IMR-90 (cell line): ENCODE results near the gene ATXN10. TPM values are rescaled to one million over a fixed set of nuclear protein-coding genes. Genes with fewer than 3 reads are reported as not detected.

Source experiments
- ATAC-seq: fragments of 200-7000 bp; cut with Tn5 transposase; 2 replicates; pipeline ENCODE4 v1.9.1; 2020; ENCODE audit warnings: low read depth, mild to moderate bottlenecking, moderate library complexity
- BruUV-seq: library from RNA; stranded (reverse); fragments of 400-500 nt; replicated peaks from 2 replicates; lab custom pipeline; 2021; lab: Mats Ljungman, UMichigan
- CTCF ChIA-PET: fragments of 300-600 bp; formaldehyde crosslinking; extraction: SDS; loops from one replicate; lab custom pipeline; 2021; ENCODE audit warnings: antibody characterized with exemption; lab: Yijun Ruan, JAX
- POLR2A ChIA-PET: fragments of 300-600 bp; sonication (Branson Sonifier 250); formaldehyde crosslinking; loops from one replicate; lab custom pipeline; 2022; ENCODE audit warnings: antibody characterized with exemption; ENCODE audit not compliant: unreplicated experiment; lab: Charles Lee
- DNase-seq: peaks from one replicate; pipeline ENCODE4 v3.0.0; 2013
- H2AFZ ChIP-seq: replicated peaks from 2 replicates; pipeline ENCODE3; 2013; ENCODE audit warnings: low read length, mild to moderate bottlenecking; ENCODE audit not compliant: poor library complexity
- H2AK5ac ChIP-seq: 2 replicates; pipeline ENCODE4 v1.6.1; 2013; ENCODE audit warnings: low read depth, low read length, inconsistent platforms
- H2AK9ac ChIP-seq: replicated peaks from 2 replicates; pipeline ENCODE3; 2013; ENCODE audit warnings: mild to moderate bottlenecking, low read depth, low read length, moderate library complexity; ENCODE audit not compliant: poor library complexity
- H2BK120ac ChIP-seq: 2 replicates; pipeline ENCODE4 v1.6.1; 2013; ENCODE audit warnings: low read depth, low read length, inconsistent platforms
- H2BK15ac ChIP-seq: 3 replicates; pipeline ENCODE4 v1.6.1; 2013; ENCODE audit warnings: low read depth, low read length, inconsistent platforms
- H2BK20ac ChIP-seq: 2 replicates; pipeline ENCODE4 v1.6.1; 2013; ENCODE audit warnings: low read depth, mild to moderate bottlenecking, inconsistent platforms, low read length, moderate library complexity
- H2BK5ac ChIP-seq: 2 replicates; pipeline ENCODE4 v1.6.1; 2013; ENCODE audit warnings: mild to moderate bottlenecking, low read depth, low read length, inconsistent platforms; ENCODE audit not compliant: poor library complexity, severe bottlenecking
- H3K14ac ChIP-seq: replicated peaks from 2 replicates; pipeline ENCODE4 v1.6.1; 2013; ENCODE audit warnings: low read depth, low read length, inconsistent platforms
- H3K18ac ChIP-seq: 2 replicates; pipeline ENCODE4 v1.6.1; 2013; ENCODE audit warnings: low read depth, low read length, control low read depth
- H3K23ac ChIP-seq: 2 replicates; pipeline ENCODE4 v1.6.1; 2013; ENCODE audit warnings: low read depth, low read length, inconsistent platforms
- H3K27ac ChIP-seq: 2 replicates; pipeline ENCODE4 v1.5.1; 2013; ENCODE audit warnings: mild to moderate bottlenecking, control low read depth, low read length; ENCODE audit not compliant: insufficient read depth
- H3K27me3 ChIP-seq: 2 replicates; pipeline ENCODE4 v1.6.1; 2013; ENCODE audit warnings: low read length; ENCODE audit not compliant: control insufficient read depth, insufficient read depth
- H3K36me3 ChIP-seq: 2 replicates; pipeline ENCODE4 v1.6.1; 2013; ENCODE audit warnings: low read length, mixed read lengths; ENCODE audit not compliant: control insufficient read depth, insufficient read depth
- H3K4ac ChIP-seq: 2 replicates; pipeline ENCODE4 v1.6.1; 2013; ENCODE audit warnings: low read depth, low read length, inconsistent platforms
- H3K4me1 ChIP-seq: 2 replicates; pipeline ENCODE4 v1.6.1; 2013; ENCODE audit warnings: low read length, mixed read lengths; ENCODE audit not compliant: control insufficient read depth, insufficient read depth
- H3K4me2 ChIP-seq: 2 replicates; pipeline ENCODE4 v1.6.1; 2013; ENCODE audit warnings: low read depth, mild to moderate bottlenecking, control low read depth, low read length, moderate library complexity
- H3K4me3 ChIP-seq: 2 replicates; pipeline ENCODE4 v1.5.1; 2013; ENCODE audit warnings: low read depth, mild to moderate bottlenecking, control low read depth, low read length, moderate library complexity; ENCODE audit not compliant: insufficient read depth
- H3K56ac ChIP-seq: 2 replicates; pipeline ENCODE4 v1.6.1; 2013; ENCODE audit warnings: low read length, inconsistent platforms; ENCODE audit not compliant: insufficient read depth; ENCODE audit errors: extremely low read depth
- H3K79me1 ChIP-seq, 2 experiments: 2 replicates each; pipeline ENCODE4 v1.6.1; 2013; ENCODE audit warnings: low read length in 2 of 2, inconsistent platforms in 1 of 2, low read depth in 1 of 2
- H3K9ac ChIP-seq: 2 replicates; pipeline ENCODE4 v1.6.1; 2013; ENCODE audit warnings: low read depth, low read length, control low read depth
- H3K9me1 ChIP-seq: 2 replicates; pipeline ENCODE4 v1.6.1; 2013; ENCODE audit warnings: low read length, inconsistent platforms; ENCODE audit not compliant: insufficient read depth
- H3K9me3 ChIP-seq: 2 replicates; pipeline ENCODE4 v1.6.1; 2013; ENCODE audit warnings: low read length; ENCODE audit not compliant: control insufficient read depth, insufficient read depth
- H4K20me1 ChIP-seq: 2 replicates; pipeline ENCODE4 v1.6.1; 2013; ENCODE audit warnings: low read length, inconsistent platforms; ENCODE audit not compliant: insufficient read depth
- H4K5ac ChIP-seq: 2 replicates; pipeline ENCODE4 v1.6.1; 2013; ENCODE audit warnings: mild to moderate bottlenecking, low read depth, low read length, control low read depth
- H4K8ac ChIP-seq, 2 experiments: 2 replicates each; pipeline ENCODE4 v1.6.1; 2013; ENCODE audit warnings: low read depth in 2 of 2, low read length in 2 of 2, control low read depth in 1 of 2, inconsistent platforms in 1 of 2
- H4K91ac ChIP-seq: 2 replicates; pipeline ENCODE4 v1.6.1; 2013; ENCODE audit warnings: low read depth, low read length, inconsistent platforms; ENCODE audit not compliant: insufficient read depth
- BHLHE40 ChIP-seq: fragments of 150-350 bp; IDR thresholded peaks from 2 replicates; pipeline ENCODE4 v1.6.1; 2016; ENCODE audit warnings: mild to moderate bottlenecking, low read depth, low read length
- CHD1 ChIP-seq: IDR thresholded peaks from 2 replicates; pipeline ENCODE4 v1.6.1; 2012; ENCODE audit warnings: low read depth, low read length, improper control_type of control experiment
- MAFK ChIP-seq: IDR thresholded peaks from 2 replicates; pipeline ENCODE4 v1.6.1; 2012; ENCODE audit warnings: low read depth, low read length, improper control_type of control experiment
- MAZ ChIP-seq: IDR thresholded peaks from 2 replicates; pipeline ENCODE4 v1.6.1; 2012; ENCODE audit warnings: low read depth, mild to moderate bottlenecking, low read length, improper control_type of control experiment, moderate library complexity, borderline replicate concordance
- POLR2A ChIP-seq: IDR thresholded peaks from 2 replicates; pipeline ENCODE4 v1.6.1; 2012; ENCODE audit warnings: mild to moderate bottlenecking, low read depth, low read length
- RAD21 ChIP-seq: IDR thresholded peaks from 2 replicates; pipeline ENCODE4 v1.6.1; 2012; ENCODE audit warnings: low read length, improper control_type of control experiment
- WGBS, 2 experiments: methylation state at CpG; one replicate each; pipeline versions ENCODE4 v1.1.5 to v1.1.7; 2013; ENCODE audit warnings: missing lambda C conversion rate in 2 of 2; ENCODE audit not compliant: insufficient read length in 1 of 2; ENCODE audit errors: extremely low coverage in 2 of 2; 5-methylcytosine and 5-hydroxymethylcytosine counted together
- dilution Hi-C: fragments of 300-500 bp; cut with HindIII; formaldehyde crosslinking; loops from one replicate; pipeline ENCODE4 v1.14.3; 2018; ENCODE audit warnings: low sequenced_read_pairs; ENCODE audit not compliant: unreplicated experiment
- in situ Hi-C: fragments of 300-500 bp; cut with MboI; formaldehyde crosslinking; loops from 3 replicates; pipeline ENCODE4 v1.14.3; 2019; ENCODE audit warnings: low sequenced_read_pairs, inconsistent platforms, mixed read lengths
- intact Hi-C: fragments of 100-400 bp; cut with micrococcal nuclease; formaldehyde crosslinking; loops from 2 replicates; pipeline ENCODE4 v1.10.0; 2022
- polyA plus RNA-seq, 3 experiments: library from polyadenylated mRNA; depleted of rRNA; stranded (reverse); fragments of >200 nt; gene quantifications; 2 replicates each; pipeline ENCODE4 v1.2.3, GENCODE V29; 2012; ENCODE audit warnings: low replicate concordance in 1 of 3
- total RNA-seq: library from RNA; depleted of rRNA; stranded (reverse); fragments of >200 nt; gene quantifications from 2 replicates; pipeline ENCODE4 v1.2.3, GENCODE V29; 2012

Gene ATXN10
- total and polyA plus RNA-seq, 2 of the 4 experiments (the other 2 are of a cell fraction), result 116 to 231 TPM

- no peak overlapping the region for H3K56ac ChIP-seq
- no TSS peak for BruUV-seq
- no peak overlapping the region for H2BK20ac ChIP-seq
- no peak overlapping the region for H2BK5ac ChIP-seq
- in situ Hi-C loops, result no loop called here
- no peak overlapping the region for H2BK15ac ChIP-seq
- no peaks in the 10 kb centered on the region for H3K36me3 ChIP-seq
- dilution Hi-C loops, result no loop called here
- no peaks in the 10 kb centered on the region for H3K79me1 ChIP-seq
- DNase-seq (no peak), ATAC-seq (no peak)
- ChIA-PET POLR2A (no interaction called here), CTCF (interaction anchor here (0.9 kb wide), 1 partner anchor 19 kb away, joined by 3 read pairs; no protein-coding TSS in a partner anchor)
- H2AK9ac ChIP-seq, result no peak overlapping the region
- H2AK5ac ChIP-seq, result no peak overlapping the region
- H4K5ac ChIP-seq, result no peak overlapping the region
- H3K9me3 ChIP-seq, result no peaks in the 10 kb centered on the region
- no peak overlapping the region for H4K8ac ChIP-seq
- H3K4me2 ChIP-seq, result no peak overlapping the region
- H3K4me1 ChIP-seq, result no peaks in the 10 kb centered on the region; the same call in 1 of the 2 replicates
- no peak overlapping the region for H3K18ac ChIP-seq
- H3K9ac ChIP-seq, result no peak overlapping the region
- H4K91ac ChIP-seq, result no peak overlapping the region
- intact Hi-C loops, result no loop called here
- no CpG with 5 or more reads among the region's 5 CpGs for WGBS, 2 experiments
- no peak overlapping the region for H3K4ac ChIP-seq
- H3K14ac ChIP-seq, result no peak overlapping the region
- H3K4me3 ChIP-seq, result no peak overlapping the region
- no peak overlapping the region for H3K27ac ChIP-seq
- peaks cover 31% of the 10 kb centered on the region for H3K27me3 ChIP-seq
- H3K9me1 ChIP-seq, result 0 out of 2 replicates have a peak, but pooled peaks cover 3% of the 10 kb centered on the region
- no peak for TF ChIP-seq MAZ
- no peak for TF ChIP-seq POLR2A
- no peak for TF ChIP-seq MAFK
- TF ChIP-seq RAD21, result no peak
- TF ChIP-seq CHD1, result no peak
- no peak for TF ChIP-seq BHLHE40
- no peak overlapping the region for H3K23ac ChIP-seq
- H4K20me1 ChIP-seq, result no peaks in the 10 kb centered on the region
- no peak overlapping the region for H2BK120ac ChIP-seq
- no peak overlapping the region for H2AFZ ChIP-seq
These were observed 43.1 kb upstream of the ATXN10 start for GRCh38 chr22:45628515-45628914.
